Effector memory CD4-positive, alpha-beta T cell (primary cell): ENCODE results near the gene ASAP3.

Experiments used
- DNase-seq, 3 donors: peaks; one replicate each; pipeline ENCODE4 v3.0.0-alpha.2; 2020
- H3K27ac ChIP-seq: 2 replicates; pipeline ENCODE4 v1.7.0; 2013; ENCODE audit warnings: mild to moderate bottlenecking, low read length, moderate library complexity; ENCODE audit not compliant: insufficient read depth, poor library complexity, severe bottlenecking
- H3K27me3 ChIP-seq: replicated peaks from 2 replicates; pipeline ENCODE4 v1.7.0; 2013; ENCODE audit warnings: mild to moderate bottlenecking, low read length; ENCODE audit not compliant: insufficient read depth, control insufficient read depth, poor library complexity, severe bottlenecking
- H3K36me3 ChIP-seq: 2 replicates; pipeline ENCODE4 v1.7.0; 2013; ENCODE audit warnings: mild to moderate bottlenecking, low read length, moderate library complexity; ENCODE audit not compliant: control insufficient read depth, insufficient read depth
- H3K4me1 ChIP-seq: 2 replicates; pipeline ENCODE4 v1.7.0; 2013; ENCODE audit warnings: low read length, mild to moderate bottlenecking; ENCODE audit not compliant: control insufficient read depth, insufficient read depth, poor library complexity, severe bottlenecking
- H3K4me3 ChIP-seq: 2 replicates; pipeline ENCODE4 v1.7.0; 2013; ENCODE audit warnings: low read length, low read depth, mild to moderate bottlenecking; ENCODE audit not compliant: insufficient read depth, poor library complexity, severe bottlenecking
- H3K9me3 ChIP-seq: 2 replicates; pipeline ENCODE4 v1.7.0; 2013; ENCODE audit warnings: mild to moderate bottlenecking, low read length, moderate library complexity; ENCODE audit not compliant: control insufficient read depth

The ASAP3 gene

DNA sequence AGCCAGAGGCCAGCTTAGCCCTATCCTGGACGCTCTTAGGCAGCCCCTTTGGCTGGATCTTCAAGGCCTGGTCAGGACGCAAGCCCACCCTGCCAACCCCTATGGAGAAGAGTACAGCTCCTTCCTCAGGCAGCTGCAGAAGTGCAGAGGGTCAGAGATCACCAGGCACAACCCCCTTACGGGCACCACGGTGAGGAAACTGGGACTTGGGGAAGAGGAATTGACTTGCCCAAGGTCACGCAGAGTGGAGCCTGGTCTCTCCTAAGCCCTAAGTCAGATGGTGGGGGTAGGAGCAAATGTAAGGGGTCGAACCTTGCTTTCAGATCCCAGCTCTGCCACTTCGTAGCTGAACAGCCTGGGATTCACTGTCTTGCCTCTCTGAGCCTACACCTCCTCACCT lies 43.4 kb upstream of the ASAP3 start:
- no peaks in the 10 kb centered on the region for H3K27me3 ChIP-seq
- H3K27ac ChIP-seq, result peak overlapping the region; percentile 64
- H3K9me3 ChIP-seq, result no peaks in the 10 kb centered on the region
- no peak for DNase-seq
- H3K36me3 ChIP-seq, result no peaks in the 10 kb centered on the region
- no peak overlapping the region for H3K4me3 ChIP-seq
- H3K4me1 ChIP-seq, result peaks cover 81% of the 10 kb centered on the region

DNA sequence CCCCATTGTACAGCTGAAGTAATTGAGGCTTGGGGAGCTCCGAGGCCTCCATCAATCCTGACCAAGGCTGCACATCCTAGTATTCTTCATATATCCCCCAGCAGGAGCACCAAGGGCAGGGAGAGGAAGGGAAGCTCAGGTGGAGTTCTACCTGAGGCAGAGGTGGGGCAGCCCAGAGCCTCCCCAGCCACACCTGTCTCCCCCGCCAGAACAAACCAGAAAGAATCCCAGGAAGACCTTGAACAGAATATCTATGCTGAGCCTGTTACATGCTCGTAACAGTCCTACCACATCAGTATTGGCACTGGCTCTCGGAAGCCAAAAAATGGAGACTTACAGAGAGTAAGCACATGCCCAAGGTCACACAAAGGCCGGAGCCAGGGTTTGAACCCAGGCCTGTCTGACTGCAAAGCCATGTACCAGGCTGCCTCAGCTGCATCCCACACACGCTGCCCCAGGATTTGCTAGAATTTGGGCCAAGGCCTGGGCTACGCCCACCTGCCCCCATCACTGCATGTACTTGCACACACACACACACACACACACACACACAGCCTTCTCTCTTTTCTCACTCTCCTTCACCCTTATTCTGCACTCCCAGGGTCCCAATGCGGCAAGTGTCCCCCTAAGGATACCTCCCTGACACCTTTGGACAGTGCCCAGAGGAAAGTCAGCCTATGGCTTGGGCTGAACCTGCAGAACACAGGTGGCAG lies 42.5 kb upstream of the ASAP3 start:
- H3K4me3 ChIP-seq, result no peak overlapping the region
- no peak for DNase-seq
- H3K9me3 ChIP-seq, result no peaks in the 10 kb centered on the region
- H3K27me3 ChIP-seq, result no peaks in the 10 kb centered on the region
- no peaks in the 10 kb centered on the region for H3K36me3 ChIP-seq
- H3K27ac ChIP-seq, result peak overlapping the region; percentile 64
- H3K4me1 ChIP-seq, result peaks cover 72% of the 10 kb centered on the region

DNA sequence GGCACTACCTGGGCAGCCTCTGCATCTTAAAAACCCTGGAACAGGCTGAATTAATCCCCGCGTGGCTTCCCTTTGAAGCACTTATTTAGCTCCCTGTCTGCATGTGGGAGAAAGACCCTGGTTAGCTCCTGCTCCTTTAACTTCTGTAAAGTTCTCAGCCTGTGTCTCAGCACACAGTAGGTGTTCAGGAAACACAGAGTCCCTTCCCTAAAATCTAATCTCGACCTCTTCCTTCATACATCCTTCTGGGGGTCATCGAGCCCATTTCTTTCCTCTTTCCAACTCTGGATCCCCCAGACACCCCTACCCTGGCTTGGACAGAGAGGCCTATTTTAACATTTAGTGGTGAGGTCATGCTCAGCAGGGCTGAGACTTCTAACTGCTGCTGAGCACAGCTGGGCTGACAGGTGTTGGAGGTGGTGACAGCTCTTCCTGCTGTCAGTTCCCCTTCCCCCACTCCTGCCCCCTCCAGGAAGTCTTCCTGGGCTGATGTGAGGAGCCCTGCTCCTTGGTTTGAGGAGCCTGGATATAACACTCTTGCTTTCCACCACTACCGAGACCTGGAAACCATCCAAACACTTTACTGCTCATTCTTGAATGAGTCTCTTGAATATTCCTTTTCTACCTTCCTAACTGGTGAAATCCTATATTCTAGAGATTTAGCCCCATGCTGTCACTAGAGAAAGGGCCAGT lies 41.7 kb upstream of the ASAP3 start:
- Histone ChIP-seq H3K9me3 (no peaks in the 10 kb centered on the region), H3K27ac (peak overlapping the region; percentile 64), H3K4me3 (peak overlapping the region; percentile 28), H3K27me3 (no peaks in the 10 kb centered on the region), H3K36me3 (no peaks in the 10 kb centered on the region), H3K4me1 (peaks cover 67% of the 10 kb centered on the region)
- no peak for DNase-seq

DNA sequence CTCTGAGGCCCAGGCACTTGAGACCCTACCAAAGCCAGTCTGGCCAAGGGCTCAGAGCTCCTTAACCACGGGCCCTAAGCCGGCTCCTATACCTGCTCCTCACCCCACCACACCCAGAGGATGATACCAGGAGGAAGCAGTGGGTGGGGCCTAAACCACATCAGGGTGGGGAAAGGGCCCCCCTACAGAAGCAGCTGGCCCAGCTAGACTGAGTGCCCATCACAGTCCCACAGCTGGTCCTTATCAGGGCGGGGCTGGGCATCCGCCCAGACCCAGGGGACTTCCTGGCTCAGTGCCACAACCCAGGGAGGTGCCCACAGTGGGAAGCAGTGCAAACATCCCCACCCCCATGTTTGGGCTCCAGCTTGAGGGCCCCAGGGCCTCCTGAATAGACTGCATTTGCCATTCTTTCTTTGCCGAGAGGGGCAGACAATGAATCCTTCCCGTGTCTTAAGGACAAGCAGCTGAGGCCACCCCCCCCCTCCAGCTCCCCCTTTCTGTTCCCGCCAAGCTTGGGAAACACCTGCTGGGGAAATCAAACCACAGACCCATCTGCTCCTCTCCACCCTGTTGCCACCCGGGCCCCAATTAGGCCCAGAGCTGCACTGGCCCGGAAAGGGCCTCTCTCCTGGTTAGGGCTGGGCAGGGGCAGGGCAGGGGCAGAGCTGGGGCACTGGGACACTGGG lies 40.9 kb upstream of the ASAP3 start:
- DNase-seq, result peak in 2 of 3 donors; percentile 22 to 32
- Histone ChIP-seq H3K27ac (peak overlapping the region; percentile 64), H3K4me1 (peaks cover 59% of the 10 kb centered on the region), H3K27me3 (no peaks in the 10 kb centered on the region), H3K9me3 (no peaks in the 10 kb centered on the region), H3K36me3 (no peaks in the 10 kb centered on the region), H3K4me3 (peak overlapping the region; percentile 28)

DNA sequence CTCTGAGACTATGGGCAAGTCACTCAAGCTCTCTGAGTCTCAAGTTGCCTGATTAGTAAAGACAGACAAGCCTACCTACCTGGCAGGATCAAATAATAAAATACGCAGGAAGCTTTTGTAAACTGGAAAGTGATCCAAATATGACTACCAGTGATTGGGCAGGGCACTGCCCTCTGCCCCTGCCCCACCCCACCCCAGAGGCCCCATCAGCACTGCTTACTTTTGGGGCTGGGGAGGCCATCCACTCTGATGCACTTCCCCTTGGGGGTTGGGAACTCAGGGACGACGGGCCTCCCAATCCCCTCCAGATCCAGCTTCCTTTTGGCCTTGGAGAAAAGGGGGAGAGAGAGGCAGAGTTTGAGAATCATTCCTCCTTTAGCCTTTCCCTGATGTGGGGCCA lies 40.2 kb upstream of the ASAP3 start:
- H3K27ac ChIP-seq, result peak overlapping the region; percentile 64
- H3K9me3 ChIP-seq, result no peaks in the 10 kb centered on the region
- no peaks in the 10 kb centered on the region for H3K36me3 ChIP-seq
- H3K4me3 ChIP-seq, result peak overlapping the region; percentile 28
- H3K27me3 ChIP-seq, result no peaks in the 10 kb centered on the region
- DNase-seq, result no peak
- H3K4me1 ChIP-seq, result peaks cover 52% of the 10 kb centered on the region

DNA sequence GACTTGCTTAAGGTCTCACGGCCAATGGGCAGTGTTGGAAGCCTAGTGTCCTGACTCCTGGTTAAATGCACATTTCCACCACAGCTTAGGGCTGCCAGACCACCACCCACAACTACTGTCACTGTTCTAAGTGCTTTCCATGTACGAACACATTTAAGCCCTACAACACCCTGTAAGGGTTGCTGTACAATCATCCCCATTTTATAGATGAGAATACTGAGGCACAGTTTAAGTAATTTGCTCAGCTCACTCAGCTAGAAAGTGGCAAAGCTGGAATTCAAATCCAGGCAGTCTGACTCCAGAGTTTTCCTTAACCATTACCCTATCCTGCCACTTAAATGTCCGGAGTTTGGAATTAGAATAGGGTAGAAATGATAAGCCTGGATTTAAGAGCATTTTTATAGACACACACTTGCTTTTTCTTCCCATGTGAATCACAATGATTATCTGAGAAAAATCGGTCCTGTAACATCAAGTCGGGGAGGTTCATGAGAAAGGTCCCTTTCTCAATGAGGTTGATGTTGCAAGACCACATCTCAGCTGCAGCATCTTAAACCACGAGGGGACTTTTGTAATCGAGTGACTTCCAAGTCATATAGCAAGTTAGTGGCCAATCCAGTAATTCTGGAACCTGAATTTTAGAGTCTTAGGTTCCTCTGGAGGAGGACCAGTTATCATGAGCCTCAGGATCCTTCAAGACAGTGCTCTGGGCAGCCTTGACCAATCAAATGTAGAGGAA lies 38.4 kb upstream of the ASAP3 start:
- no peak for DNase-seq
- Histone ChIP-seq H3K4me3 (no peak overlapping the region), H3K27me3 (no peaks in the 10 kb centered on the region), H3K4me1 (peaks cover 36% of the 10 kb centered on the region), H3K9me3 (no peaks in the 10 kb centered on the region), H3K27ac (no peak overlapping the region), H3K36me3 (no peaks in the 10 kb centered on the region)

DNA sequence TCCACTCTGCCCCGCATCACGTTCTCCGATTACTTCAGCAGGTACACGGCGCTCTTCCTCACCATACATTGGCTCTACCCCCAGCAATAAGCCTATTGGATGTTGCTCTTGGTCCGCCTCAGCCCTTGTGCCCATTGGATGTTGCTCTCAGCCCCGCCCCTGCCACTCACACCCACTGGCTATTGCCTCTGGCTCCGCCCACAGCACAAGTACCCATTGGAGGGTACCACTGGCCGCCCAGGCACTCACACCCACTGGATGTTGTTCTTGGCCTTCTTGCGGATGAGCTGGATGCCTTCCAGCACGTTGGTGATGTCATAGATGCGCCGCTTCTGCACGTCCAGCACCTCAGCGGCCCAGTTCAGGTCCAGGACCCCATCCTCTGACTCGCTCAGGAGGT lies 37.6 kb upstream of the ASAP3 start:
- H3K27me3 ChIP-seq, result no peaks in the 10 kb centered on the region
- no peak overlapping the region for H3K4me3 ChIP-seq
- no peaks in the 10 kb centered on the region for H3K9me3 ChIP-seq
- DNase-seq, result no peak
- peaks cover 28% of the 10 kb centered on the region for H3K4me1 ChIP-seq
- no peak overlapping the region for H3K27ac ChIP-seq
- no peaks in the 10 kb centered on the region for H3K36me3 ChIP-seq

DNA sequence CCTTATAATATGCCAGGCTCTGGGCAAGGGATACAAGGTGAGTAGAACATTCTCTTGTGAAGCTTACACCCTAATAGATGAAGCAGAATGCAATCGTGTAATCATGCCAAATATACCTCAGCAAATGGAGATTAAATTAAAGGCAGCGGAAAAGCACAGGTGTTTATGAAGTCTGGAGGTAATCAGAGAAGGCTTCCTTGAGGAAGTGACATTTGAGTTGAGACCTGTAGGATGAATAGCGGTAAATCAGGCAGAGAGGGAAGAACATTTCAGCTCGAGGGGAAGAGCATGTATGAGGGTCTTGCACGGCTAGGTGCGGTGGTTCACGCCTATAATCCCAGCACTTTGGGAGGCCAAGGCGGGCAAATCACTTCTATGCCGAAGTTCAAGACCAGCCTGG lies 33.6 kb upstream of the ASAP3 start:
- Histone ChIP-seq H3K4me3 (no peak overlapping the region), H3K27me3 (no peaks in the 10 kb centered on the region), H3K9me3 (no peaks in the 10 kb centered on the region), H3K36me3 (peaks cover 5% of the 10 kb centered on the region), H3K27ac (no peak overlapping the region), H3K4me1 (no peaks in the 10 kb centered on the region)
- no peak for DNase-seq

DNA sequence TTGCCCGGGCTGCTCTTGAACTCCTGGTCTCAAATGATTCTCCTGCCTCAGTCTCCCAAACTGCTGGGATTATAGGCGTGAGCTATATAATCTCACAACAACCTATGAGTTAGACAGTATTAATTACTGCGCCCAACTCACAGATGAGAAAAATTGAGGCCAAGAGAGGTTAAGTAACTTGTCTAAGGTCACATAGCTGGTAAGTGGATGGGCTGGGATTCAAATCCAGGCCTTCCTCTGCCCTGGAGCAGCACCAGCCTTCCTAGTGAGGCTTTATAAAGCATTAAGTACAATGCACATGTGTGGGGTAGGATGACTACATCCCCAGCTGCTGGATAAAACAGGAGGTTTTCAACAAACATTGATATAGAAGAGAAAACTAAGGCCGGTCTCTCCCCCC lies 31.9 kb upstream of the ASAP3 start:
- no peak for DNase-seq
- H3K36me3 ChIP-seq, result peaks cover 5% of the 10 kb centered on the region

More for the DNA sequence above, 31.9 kb upstream of the ASAP3 start:
- no peak overlapping the region for H3K4me3 ChIP-seq
- H3K9me3 ChIP-seq, result no peaks in the 10 kb centered on the region
- H3K27ac ChIP-seq, result no peak overlapping the region
- H3K27me3 ChIP-seq, result no peaks in the 10 kb centered on the region
- no peaks in the 10 kb centered on the region for H3K4me1 ChIP-seq
